H9 (cell line): ENCODE results near the gene IST1. TPM values are rescaled to one million over a fixed set of nuclear protein-coding genes. Genes with fewer than 3 reads are reported as not detected.

Experiments
- DNase-seq: peaks from one replicate; pipeline ENCODE4 v3.0.0-alpha.2; 2017
- H2AFZ ChIP-seq: one replicate; pipeline ENCODE4 v1.6.1; 2013; ENCODE audit warnings: mild to moderate bottlenecking, low read length, control low read depth, moderate library complexity
- H2AK5ac ChIP-seq: 2 replicates; pipeline ENCODE4 v1.6.1; 2013; ENCODE audit warnings: low read length, control low read depth, mixed read lengths; ENCODE audit not compliant: insufficient read length
- H2BK120ac ChIP-seq: one replicate; pipeline ENCODE4 v1.6.1; 2013; ENCODE audit warnings: low read depth, mild to moderate bottlenecking, low read length, control low read depth, inconsistent platforms; ENCODE audit not compliant: poor library complexity, severe bottlenecking
- H2BK12ac ChIP-seq: 2 replicates; pipeline ENCODE4 v1.6.1; 2013; ENCODE audit warnings: low read length, control low read depth, mixed read lengths, low read depth; ENCODE audit not compliant: insufficient read length
- H2BK15ac ChIP-seq: 2 replicates; pipeline ENCODE4 v1.6.1; 2013; ENCODE audit warnings: low read depth, low read length, control low read depth
- H2BK20ac ChIP-seq: one replicate; pipeline ENCODE4 v1.6.1; 2013; ENCODE audit warnings: low read depth, mild to moderate bottlenecking, low read length, control low read depth, inconsistent platforms; ENCODE audit not compliant: poor library complexity, severe bottlenecking
- H2BK5ac ChIP-seq: 2 replicates; pipeline ENCODE4 v1.6.1; 2013; ENCODE audit warnings: low read length, control low read depth, mixed read lengths; ENCODE audit not compliant: insufficient read length
- H3K14ac ChIP-seq: 2 replicates; pipeline ENCODE4 v1.6.1; 2013; ENCODE audit warnings: low read length, control low read depth; ENCODE audit not compliant: insufficient read depth
- H3K18ac ChIP-seq: 2 replicates; pipeline ENCODE4 v1.6.1; 2013; ENCODE audit warnings: low read depth, mild to moderate bottlenecking, mixed read lengths, low read length, control low read depth; ENCODE audit not compliant: insufficient read length
- H3K23ac ChIP-seq: 2 replicates; pipeline ENCODE4 v1.6.1; 2013; ENCODE audit warnings: low read length, control low read depth, mixed read lengths, low read depth; ENCODE audit not compliant: insufficient read length
- H3K23me2 ChIP-seq: 2 replicates; pipeline ENCODE4 v1.6.1; 2013; ENCODE audit warnings: low read depth, mild to moderate bottlenecking, mixed read lengths, low read length, control low read depth; ENCODE audit not compliant: insufficient read length, poor library complexity, severe bottlenecking
- H3K27ac ChIP-seq: 2 replicates; pipeline ENCODE4 v1.5.1; 2013; ENCODE audit warnings: low read length, control low read depth, mixed read lengths, low read depth; ENCODE audit not compliant: insufficient read length
- H3K27me3 ChIP-seq: 2 replicates; pipeline ENCODE4 v1.6.1; 2013; ENCODE audit warnings: low read length, control low read depth, inconsistent platforms; ENCODE audit not compliant: insufficient read depth
- H3K4ac ChIP-seq: 2 replicates; pipeline ENCODE4 v1.6.1; 2013; ENCODE audit warnings: low read depth, mild to moderate bottlenecking, control low read depth, inconsistent platforms, low read length, moderate library complexity
- H3K4me1 ChIP-seq: 2 replicates; pipeline ENCODE4 v1.6.1; 2013; ENCODE audit warnings: low read length, control low read depth, inconsistent platforms; ENCODE audit not compliant: insufficient read depth
- H3K4me2 ChIP-seq: 2 replicates; pipeline ENCODE4 v1.6.1; 2013; ENCODE audit warnings: low read length, control low read depth, mixed read lengths; ENCODE audit not compliant: insufficient read length, insufficient read depth
- H3K56ac ChIP-seq: 2 replicates; pipeline ENCODE4 v1.6.1; 2013; ENCODE audit warnings: low read depth, mild to moderate bottlenecking, mixed read lengths, low read length, control low read depth; ENCODE audit not compliant: insufficient read length
- H3K79me1 ChIP-seq: 2 replicates; pipeline ENCODE4 v1.6.1; 2013; ENCODE audit warnings: low read depth, mild to moderate bottlenecking, moderate library complexity, low read length, control low read depth, inconsistent platforms; ENCODE audit not compliant: insufficient read depth, poor library complexity, severe bottlenecking
- H3K79me2 ChIP-seq: 2 replicates; pipeline ENCODE4 v1.6.1; 2013; ENCODE audit warnings: low read length, control low read depth, inconsistent platforms; ENCODE audit not compliant: insufficient read depth
- H3K9ac ChIP-seq: 2 replicates; pipeline ENCODE4 v1.6.1; 2013; ENCODE audit warnings: low read length, control low read depth, mixed read lengths; ENCODE audit not compliant: insufficient read length; ENCODE audit errors: extremely low read depth
- H3K9me3 ChIP-seq: one replicate; pipeline ENCODE4 v1.6.1; 2013; ENCODE audit warnings: low read depth, low read length, inconsistent platforms; ENCODE audit not compliant: control insufficient read depth
- H3T11ph ChIP-seq: one replicate; pipeline ENCODE4 v1.6.1; 2013; ENCODE audit warnings: mild to moderate bottlenecking, low read length, control low read depth, inconsistent platforms
- H4K20me1 ChIP-seq: one replicate; pipeline ENCODE4 v1.6.1; 2013; ENCODE audit not compliant: control insufficient read depth, insufficient read length, insufficient read depth
- H4K5ac ChIP-seq: 2 replicates; pipeline ENCODE4 v1.6.1; 2013; ENCODE audit warnings: low read depth, mild to moderate bottlenecking, mixed read lengths, low read length, control low read depth; ENCODE audit not compliant: insufficient read length
- H4K8ac ChIP-seq: replicated peaks from 2 replicates; pipeline ENCODE4 v1.6.1; 2013; ENCODE audit warnings: low read length, control low read depth, mixed read lengths, low read depth; ENCODE audit not compliant: insufficient read length
- H4K91ac ChIP-seq: 2 replicates; pipeline ENCODE4 v1.6.1; 2013; ENCODE audit warnings: low read depth, mild to moderate bottlenecking, moderate library complexity, mixed read lengths, low read length, control low read depth; ENCODE audit not compliant: insufficient read length
- H3K27ac Mint-ChIP-seq, 3 experiments: 2 replicates in 2 of 3; 3 replicates in 1 of 3; pipeline ENCODE4 v1.8.0; 2020 to 2021; ENCODE audit warnings: mixed read lengths in 3 of 3, mild to moderate bottlenecking in 1 of 3, moderate library complexity in 1 of 3
- H3K27me3 Mint-ChIP-seq: 2 replicates; pipeline ENCODE4 v1.8.0; 2021; ENCODE audit warnings: low read depth, mild to moderate bottlenecking, moderate library complexity, mixed read lengths
- H3K36me3 Mint-ChIP-seq, 3 experiments: 2 replicates in 2 of 3; 3 replicates in 1 of 3; pipeline ENCODE4 v1.8.0; 2020 to 2021; ENCODE audit warnings: low read depth in 3 of 3, mixed read lengths in 3 of 3; ENCODE audit not compliant: insufficient read depth in 1 of 3
- H3K4me1 Mint-ChIP-seq, 2 experiments: 2 replicates each; pipeline ENCODE4 v1.8.0; 2020; ENCODE audit warnings: mixed read lengths in 2 of 2
- H3K4me3 Mint-ChIP-seq, 2 experiments: 2 replicates in 1 of 2; 3 replicates in 1 of 2; pipeline ENCODE4 v1.8.0; 2020 to 2021; ENCODE audit warnings: mild to moderate bottlenecking in 2 of 2, mixed read lengths in 2 of 2, moderate library complexity in 1 of 2
- H3K9me3 Mint-ChIP-seq, 2 experiments: 2 replicates in 1 of 2; 3 replicates in 1 of 2; pipeline ENCODE4 v1.8.0; 2020; ENCODE audit warnings: mild to moderate bottlenecking in 2 of 2, mixed read lengths in 2 of 2, moderate library complexity in 1 of 2
- CTCF ChIP-seq: fragments of 200-600 bp; sonication (generic); conservative IDR thresholded peaks from 3 replicates; pipeline ENCODE4 v1.8.0; 2021; ENCODE audit warnings: antibody characterized with exemption, mild to moderate bottlenecking
- WGBS: extraction: QIAGEN DNeasy Blood & Tissue Kit; methylation state at CpG from one replicate; pipeline ENCODE4 v1.1.7; 2013; ENCODE audit warnings: missing lambda C conversion rate, low lambda C conversion rate, mixed read lengths; ENCODE audit not compliant: insufficient read length; ENCODE audit errors: extremely low coverage; 5-methylcytosine and 5-hydroxymethylcytosine counted together
- total RNA-seq: library from RNA; stranded (reverse); gene quantifications from 2 replicates; pipeline ENCODE4 v1.2.1, GENCODE V29; 2021

Gene IST1
- total RNA-seq, 1 experiment from 2014 or later = 263 TPM

GRCh38 chr16:71927787-71928186 is 32.5 kb downstream of the IST1 start:
- Histone ChIP-seq H3K9ac (no peak overlapping the region), H2AK5ac (no peak overlapping the region), H3K27ac (no peak overlapping the region), H4K8ac (no peak overlapping the region), H3K14ac (no peak overlapping the region), H3K4me2 (no peak overlapping the region), H3K4ac (no peak overlapping the region), H4K91ac (no peak overlapping the region), H3K9me3 (no peaks in the 10 kb centered on the region), H2BK5ac (no peak overlapping the region), H3K79me2 (no peaks in the 10 kb centered on the region), H2AFZ (no peak overlapping the region), H3K79me1 (no peaks in the 10 kb centered on the region), H2BK15ac (no peak overlapping the region), H2BK20ac (no peak overlapping the region), H3K56ac (no peak overlapping the region), H3K23ac (no peak overlapping the region), H4K5ac (no peak overlapping the region), H3K18ac (no peak overlapping the region), H2BK12ac (no peak overlapping the region), H4K20me1 (peaks cover 2% of the 10 kb centered on the region), H3K23me2 (no peaks in the 10 kb centered on the region), H3K4me1 (no peaks in the 10 kb centered on the region), H2BK120ac (no peak overlapping the region), H3T11ph (no peak overlapping the region), H3K27me3 (no peaks in the 10 kb centered on the region)
- H3K4me3 Mint-ChIP-seq = no peak overlapping the region
- no peaks in the 10 kb centered on the region for H3K27me3 Mint-ChIP-seq
- WGBS = no CpG with 5 or more reads among the region's 5 CpGs
- H3K36me3 Mint-ChIP-seq = peaks cover 47 to 89% (median 71%) of the 10 kb centered on the region in 3 experiments; a peak in 6 of 7 replicates
- no peak for DNase-seq
- no peak for TF ChIP-seq CTCF
- no peak overlapping the region for H3K27ac Mint-ChIP-seq
- H3K9me3 Mint-ChIP-seq = no peaks in the 10 kb centered on the region
- no peaks in the 10 kb centered on the region for H3K4me1 Mint-ChIP-seq
